OCI-LY1 (cell line): ENCODE results near the gene ACTL7B.

ENCODE experiments used
- EZH2 ChIP-seq: fragments of 200-600 bp; sonication (generic), shearing (Covaris generic); IDR thresholded peaks from 2 replicates; pipeline ENCODE4 v1.8.0; 2017; ENCODE audit warnings: borderline replicate concordance, mixed run types, mild to moderate bottlenecking, antibody characterized with exemption, low read length, moderate library complexity, mixed read lengths
- TF ChIP-seq, protein P1 (sequence below): fragments of 200-600 bp; sonication (generic), shearing (Covaris generic); IDR thresholded peaks from 2 replicates; pipeline ENCODE4 v1.5.1; 2017; ENCODE audit warnings: mild to moderate bottlenecking, antibody characterized with exemption, low read length, moderate library complexity, mixed read lengths

GRCh38 chr9:108865037-108865436 lies 9.3 kb upstream of the ACTL7B start:
- TF ChIP-seq, protein P1, sequence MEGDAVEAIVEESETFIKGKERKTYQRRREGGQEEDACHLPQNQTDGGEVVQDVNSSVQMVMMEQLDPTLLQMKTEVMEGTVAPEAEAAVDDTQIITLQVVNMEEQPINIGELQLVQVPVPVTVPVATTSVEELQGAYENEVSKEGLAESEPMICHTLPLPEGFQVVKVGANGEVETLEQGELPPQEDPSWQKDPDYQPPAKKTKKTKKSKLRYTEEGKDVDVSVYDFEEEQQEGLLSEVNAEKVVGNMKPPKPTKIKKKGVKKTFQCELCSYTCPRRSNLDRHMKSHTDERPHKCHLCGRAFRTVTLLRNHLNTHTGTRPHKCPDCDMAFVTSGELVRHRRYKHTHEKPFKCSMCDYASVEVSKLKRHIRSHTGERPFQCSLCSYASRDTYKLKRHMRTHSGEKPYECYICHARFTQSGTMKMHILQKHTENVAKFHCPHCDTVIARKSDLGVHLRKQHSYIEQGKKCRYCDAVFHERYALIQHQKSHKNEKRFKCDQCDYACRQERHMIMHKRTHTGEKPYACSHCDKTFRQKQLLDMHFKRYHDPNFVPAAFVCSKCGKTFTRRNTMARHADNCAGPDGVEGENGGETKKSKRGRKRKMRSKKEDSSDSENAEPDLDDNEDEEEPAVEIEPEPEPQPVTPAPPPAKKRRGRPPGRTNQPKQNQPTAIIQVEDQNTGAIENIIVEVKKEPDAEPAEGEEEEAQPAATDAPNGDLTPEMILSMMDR, result no peak
- no peak for TF ChIP-seq EZH2
